NCI-H1436 treated with DMSO at 0.1 percent for 48 hours (cell line): ENCODE measurements around the gene TDRD12.

Experiments used
- DNase-seq: peaks from one replicate; lab custom pipeline; 2025; lab: John Stamatoyannopoulos, UW

TDRD12 gene

GRCh38 chr19:32810452-32810851, 90.9 kb downstream of the TDRD12 start:
- DNase-seq: no peak

- no peak for DNase-seq
These were observed 91.6 kb downstream of the TDRD12 start for GRCh38 chr19:32811151-32811550.

- no peak for DNase-seq
These were observed 92.5 kb downstream of the TDRD12 start for GRCh38 chr19:32812036-32812435.

- no peak for DNase-seq
These were observed 93.0 kb downstream of the TDRD12 start for GRCh38 chr19:32812571-32812970.

GRCh38 chr19:32813862-32814425, 94.4 kb downstream of the TDRD12 start:
- no peak for DNase-seq

- no peak for DNase-seq
These were observed 95.1 kb downstream of the TDRD12 start for GRCh38 chr19:32814624-32815023.

- no peak for DNase-seq
These were observed 97.1 kb downstream of the TDRD12 start for GRCh38 chr19:32816555-32817099.

GRCh38 chr19:32817569-32818476, 98.3 kb downstream of the TDRD12 start:
- DNase-seq: no peak

- no peak for DNase-seq
These were observed 99.0 kb downstream of the TDRD12 start for GRCh38 chr19:32818536-32818935.

GRCh38 chr19:32819419-32820400, 100.1 kb downstream of the TDRD12 start:
- DNase-seq: no peak

- DNase-seq: no peak
These were observed 103.6 kb downstream of the TDRD12 start for GRCh38 chr19:32822916-32823746.

- DNase-seq: no peak
These were observed 104.2 kb downstream of the TDRD12 start for GRCh38 chr19:32823747-32824102.

- DNase-seq: no peak
These were observed 104.7 kb downstream of the TDRD12 start for GRCh38 chr19:32824191-32824751.

GRCh38 chr19:32824916-32825608, 105.5 kb downstream of the TDRD12 start:
- DNase-seq: no peak

- no peak for DNase-seq
These were observed 108.6 kb downstream of the TDRD12 start for GRCh38 chr19:32828139-32828538.

- no peak for DNase-seq
These were observed 109.2 kb downstream of the TDRD12 start for GRCh38 chr19:32828643-32829344.

GRCh38 chr19:32829345-32829896, 109.9 kb downstream of the TDRD12 start:
- no peak for DNase-seq

- DNase-seq: no peak
These were observed 110.9 kb downstream of the TDRD12 start for GRCh38 chr19:32830231-32831014.
